Measurements from ENCODE around the gene NFIA. TPM values are rescaled to one million over a fixed set of nuclear protein-coding genes. Genes with fewer than 3 reads are reported as not detected.
"Not testable (repeated sequence)": the region's sequence is repeated elsewhere in the genome, so short reads cannot be mapped to it uniquely, and the experiment has no call there.

The NFIA gene
- total RNA-seq, 1 experiment from 2014 or later, result 0.47 TPM

DNA sequence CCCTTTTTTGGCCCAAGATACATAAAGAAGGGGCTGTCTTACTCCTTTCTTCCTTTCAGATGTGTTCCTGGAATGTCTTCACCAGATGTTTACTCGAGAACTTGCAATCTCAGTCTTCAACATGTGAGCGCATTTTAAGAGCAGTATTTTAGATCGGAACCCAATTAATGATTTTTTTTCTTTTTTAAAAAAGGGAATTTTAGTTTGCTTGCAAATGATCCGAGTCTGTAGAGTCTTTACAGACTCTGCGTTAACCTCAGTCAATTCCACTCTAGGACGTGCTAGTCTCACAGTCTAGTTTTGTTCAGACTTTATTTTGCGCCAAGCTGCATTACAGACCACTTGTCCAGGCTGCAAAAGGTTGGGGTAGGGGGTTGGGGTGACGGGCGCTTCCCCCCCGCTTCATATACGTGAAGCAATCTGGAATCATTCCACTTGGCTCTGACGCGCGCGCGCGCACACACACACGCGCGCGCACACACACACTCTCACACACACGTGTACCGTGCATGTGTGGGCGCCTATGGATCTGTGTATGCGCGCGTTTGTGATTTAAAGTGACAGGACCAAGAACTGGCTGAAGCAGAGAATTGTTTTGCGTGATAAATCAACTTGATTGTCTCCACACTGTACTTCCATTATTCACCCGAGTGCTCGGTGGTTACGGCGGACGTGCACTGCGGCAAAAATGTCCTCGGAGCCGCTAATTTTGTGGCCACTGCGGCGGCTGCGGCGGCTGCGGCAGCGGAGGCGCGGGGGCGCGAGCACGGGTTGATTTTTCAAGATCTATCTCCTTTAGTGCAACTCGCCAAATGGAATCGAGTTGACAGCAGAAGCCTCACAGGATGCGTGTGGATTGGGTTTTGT is 25.6 kb upstream of the NFIA start:
- in situ Hi-C loops (cut with HindIII; ENCODE audit: low sequenced_read_pairs), result no loop called here
- DNase-seq (ENCODE audit: low spot score), result peak; percentile 72

DNA sequence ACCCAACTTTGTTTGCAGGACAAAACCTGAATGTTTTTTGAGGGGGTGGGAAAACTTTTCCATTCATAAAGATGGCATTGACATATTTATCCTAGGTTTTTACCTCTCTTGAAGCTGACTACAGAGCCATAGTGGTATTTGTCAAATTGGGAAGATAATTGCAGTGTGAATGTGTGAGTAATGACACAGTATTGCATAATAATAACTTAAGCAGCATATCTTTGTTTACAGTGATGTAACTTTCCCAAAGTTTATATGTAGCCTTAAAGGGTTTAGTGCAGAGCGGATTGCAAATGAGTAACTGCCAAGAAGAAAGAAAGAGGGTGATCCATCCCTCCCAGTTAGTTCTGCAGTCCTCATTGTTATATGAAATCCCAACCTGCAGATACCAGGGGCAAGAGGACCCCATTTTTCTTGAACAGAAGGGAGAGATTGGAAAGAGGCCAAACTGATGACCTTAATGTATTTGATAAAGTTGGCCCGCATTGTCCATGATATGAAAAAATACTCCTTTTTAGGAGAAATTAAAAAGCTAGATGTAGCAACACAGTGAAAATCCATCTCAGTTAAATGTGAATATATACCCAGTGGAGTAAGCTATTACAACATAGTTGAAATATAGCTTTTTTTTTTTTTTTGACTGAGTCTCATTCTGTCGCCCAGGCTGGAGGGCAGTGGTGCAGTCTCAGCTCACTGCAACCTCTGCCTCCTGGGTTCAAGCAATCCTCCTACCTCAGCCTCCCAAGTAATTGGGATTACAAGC is 23.7 kb upstream of the NFIA start:
- in situ Hi-C loops (cut with HindIII; ENCODE audit: low sequenced_read_pairs), result no loop called here
- DNase-seq (ENCODE audit: low spot score), result no peak

DNA sequence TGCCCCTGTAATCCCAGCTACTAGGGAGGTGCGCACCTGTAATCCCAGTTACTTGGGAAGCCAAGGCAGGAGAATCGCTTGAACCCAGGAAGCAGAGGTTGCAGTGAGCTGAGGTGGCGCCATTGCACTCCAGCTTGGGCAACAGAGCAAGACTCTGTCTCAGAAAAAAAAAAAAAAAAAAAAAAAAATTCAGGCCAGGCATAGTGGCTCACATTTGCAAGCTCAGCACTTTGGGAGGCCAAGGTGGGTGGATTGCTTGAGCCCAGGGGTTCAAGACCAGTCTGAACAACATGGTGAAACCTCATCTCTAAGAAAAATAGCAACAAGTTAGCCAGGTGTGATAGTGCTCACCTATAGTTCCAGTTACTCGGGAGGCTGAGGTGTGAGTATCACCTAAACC is 20.8 kb upstream of the NFIA start:
- DNase-seq (ENCODE audit: low spot score); in situ Hi-C loops (cut with HindIII; ENCODE audit: low sequenced_read_pairs): not testable (repeated sequence)

DNA sequence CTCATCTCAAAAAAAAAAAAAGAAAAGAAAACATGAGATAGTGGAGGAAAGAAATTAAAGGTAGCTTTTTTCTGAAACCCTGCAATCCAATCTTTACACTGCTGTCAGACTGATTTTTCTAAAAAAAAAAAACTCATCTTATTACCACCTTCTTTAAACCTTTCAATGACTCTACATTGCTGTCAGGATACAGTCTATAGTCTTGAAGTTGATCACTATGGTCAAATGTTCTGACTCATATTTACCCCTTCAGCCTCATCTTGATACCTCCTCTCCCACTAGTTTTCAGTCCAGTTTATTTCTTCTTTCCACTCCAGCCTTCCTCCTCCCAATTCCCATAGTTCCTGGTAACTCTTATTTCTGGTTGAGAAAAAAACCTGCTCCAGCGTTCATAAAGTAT is 17.7 kb upstream of the NFIA start:
- no peak for DNase-seq (ENCODE audit: low spot score)
- in situ Hi-C loops (cut with HindIII; ENCODE audit: low sequenced_read_pairs), result no loop called here

DNA sequence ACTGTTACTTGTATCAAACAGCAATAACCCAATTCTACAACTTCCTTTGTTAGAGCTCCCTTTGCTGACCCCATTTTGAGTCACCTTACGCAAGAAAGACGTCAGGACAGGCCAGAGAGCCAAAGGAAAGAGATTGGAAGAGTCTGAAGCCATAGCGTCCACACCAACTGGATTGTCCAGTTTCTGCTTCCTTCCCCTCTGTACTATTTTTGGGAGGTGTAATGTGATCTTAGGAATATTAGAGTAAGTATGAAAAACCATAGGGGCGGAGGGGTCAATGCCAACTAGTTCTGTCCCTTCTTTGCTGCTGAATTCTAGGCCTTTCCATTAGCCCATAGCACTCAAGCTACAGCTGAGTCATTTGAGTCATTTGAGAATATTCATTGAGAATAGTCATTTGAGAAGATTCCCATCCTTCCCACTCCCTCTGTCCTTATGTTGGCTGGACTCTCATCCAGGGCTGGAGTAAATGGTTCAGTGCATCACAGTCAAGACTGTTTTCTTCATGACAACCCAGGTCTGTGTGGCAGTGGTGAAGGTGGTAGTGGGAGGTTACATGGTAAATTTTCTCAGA is 14.8 kb upstream of the NFIA start:
- DNase-seq (ENCODE audit: low spot score), result no peak
- in situ Hi-C loops (cut with HindIII; ENCODE audit: low sequenced_read_pairs), result no loop called here

DNA sequence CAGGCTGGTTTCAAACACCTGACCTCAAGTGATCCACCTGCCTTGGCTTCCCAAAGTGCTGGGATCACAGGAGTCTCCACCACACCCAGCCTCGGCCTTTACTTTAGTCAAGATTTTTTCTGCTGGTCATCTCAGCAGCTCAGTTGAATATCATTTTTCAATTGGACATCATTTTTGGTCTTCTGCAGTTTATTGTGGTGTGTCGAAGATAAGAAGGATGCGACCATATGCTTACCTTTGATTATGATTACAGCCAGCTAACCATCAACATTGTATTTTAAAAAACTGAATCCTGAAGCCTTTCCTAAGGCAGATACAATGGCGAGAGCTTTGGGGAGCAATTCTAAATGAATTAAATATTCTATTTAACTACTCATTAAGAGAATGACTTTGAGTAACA is 12.3 kb upstream of the NFIA start:
- no peak for DNase-seq (ENCODE audit: low spot score)
- in situ Hi-C loops (cut with HindIII; ENCODE audit: low sequenced_read_pairs), result no loop called here

DNA sequence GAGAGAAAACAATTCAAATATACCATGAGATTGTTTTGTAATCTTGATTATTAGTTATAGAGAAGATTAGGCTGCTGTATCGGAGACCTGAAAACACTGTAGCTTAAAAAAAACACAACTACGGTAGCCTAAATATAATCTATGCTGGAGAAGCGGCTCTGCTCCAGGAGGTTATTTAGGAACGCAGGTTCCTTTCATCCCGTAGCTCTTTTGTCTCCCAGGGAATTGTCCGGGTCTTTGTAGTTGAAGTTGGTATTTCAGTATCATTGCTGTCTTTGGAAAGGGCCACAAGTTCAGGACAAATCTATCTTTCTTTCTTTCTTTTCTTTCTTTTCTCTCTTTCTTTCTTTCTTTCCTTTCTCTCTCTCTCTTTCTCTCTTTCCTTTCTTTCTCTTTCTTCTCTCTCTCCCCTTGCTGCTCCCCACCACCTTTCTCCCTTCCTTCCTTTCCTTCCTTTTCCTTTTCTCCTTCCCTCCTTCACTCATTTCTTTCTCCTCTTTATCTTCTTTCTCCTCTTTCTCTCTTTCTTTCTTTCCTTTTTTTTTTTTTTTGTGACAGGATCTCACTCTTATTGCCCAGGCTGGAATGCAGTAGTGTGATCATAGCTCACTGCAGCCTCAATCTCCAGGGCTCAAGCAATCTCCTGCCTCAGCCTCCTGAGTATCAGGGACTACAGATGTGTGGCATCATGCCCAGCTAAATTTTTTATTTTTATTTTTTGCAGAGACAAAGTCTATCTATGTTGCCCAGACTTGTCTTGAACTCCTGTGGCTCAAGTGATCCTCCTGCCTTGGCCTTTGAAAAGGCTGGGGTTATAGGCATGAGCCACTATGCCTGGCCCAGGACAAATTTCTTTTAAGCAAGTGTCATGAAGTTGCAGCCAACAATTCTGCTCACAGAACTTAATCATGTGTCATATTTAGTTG is 10.9 kb upstream of the NFIA start:
- DNase-seq (ENCODE audit: low spot score), result no peak
- in situ Hi-C loops (cut with HindIII; ENCODE audit: low sequenced_read_pairs), result no loop called here

DNA sequence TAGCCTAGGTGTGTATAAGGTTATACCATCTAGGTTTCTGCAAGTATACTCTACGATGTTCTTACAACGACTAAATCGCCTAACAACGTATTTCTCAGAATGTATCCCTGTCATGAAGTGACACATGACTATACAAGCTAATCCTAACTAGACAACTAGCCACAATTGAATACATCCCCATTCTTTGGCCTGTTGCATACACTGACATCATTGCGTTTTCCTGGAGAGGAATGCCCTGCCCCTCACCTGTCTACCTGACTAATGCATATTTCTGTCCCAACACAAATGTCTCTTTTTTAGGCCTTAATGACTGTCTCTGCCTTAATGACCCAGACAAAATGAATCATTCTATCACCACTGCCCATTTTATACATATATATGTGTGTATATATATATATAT is 8.5 kb upstream of the NFIA start:
- in situ Hi-C loops (cut with HindIII; ENCODE audit: low sequenced_read_pairs), result no loop called here
- DNase-seq (ENCODE audit: low spot score), result no peak

DNA sequence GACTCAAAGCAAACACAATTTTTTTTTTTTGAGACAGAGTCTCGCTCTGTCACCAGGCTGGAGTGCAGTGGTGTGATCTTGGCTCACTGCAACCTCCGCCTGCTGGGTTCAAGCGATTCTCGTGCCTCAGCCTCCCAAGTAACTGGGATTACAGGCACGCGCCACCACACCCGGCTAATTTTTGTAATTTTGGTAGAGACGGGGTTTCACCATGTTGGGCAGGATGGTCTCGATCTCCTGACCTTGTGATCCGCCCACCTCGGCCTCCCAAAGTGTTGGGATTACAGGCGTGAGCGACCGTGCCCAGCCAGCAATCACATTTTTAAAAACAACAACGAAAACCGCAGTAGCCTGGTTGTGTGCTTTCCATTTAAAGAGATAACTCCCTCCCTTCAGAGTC is 6.5 kb upstream of the NFIA start:
- DNase-seq (ENCODE audit: low spot score); in situ Hi-C loops (cut with HindIII; ENCODE audit: low sequenced_read_pairs): not testable (repeated sequence)

DNA sequence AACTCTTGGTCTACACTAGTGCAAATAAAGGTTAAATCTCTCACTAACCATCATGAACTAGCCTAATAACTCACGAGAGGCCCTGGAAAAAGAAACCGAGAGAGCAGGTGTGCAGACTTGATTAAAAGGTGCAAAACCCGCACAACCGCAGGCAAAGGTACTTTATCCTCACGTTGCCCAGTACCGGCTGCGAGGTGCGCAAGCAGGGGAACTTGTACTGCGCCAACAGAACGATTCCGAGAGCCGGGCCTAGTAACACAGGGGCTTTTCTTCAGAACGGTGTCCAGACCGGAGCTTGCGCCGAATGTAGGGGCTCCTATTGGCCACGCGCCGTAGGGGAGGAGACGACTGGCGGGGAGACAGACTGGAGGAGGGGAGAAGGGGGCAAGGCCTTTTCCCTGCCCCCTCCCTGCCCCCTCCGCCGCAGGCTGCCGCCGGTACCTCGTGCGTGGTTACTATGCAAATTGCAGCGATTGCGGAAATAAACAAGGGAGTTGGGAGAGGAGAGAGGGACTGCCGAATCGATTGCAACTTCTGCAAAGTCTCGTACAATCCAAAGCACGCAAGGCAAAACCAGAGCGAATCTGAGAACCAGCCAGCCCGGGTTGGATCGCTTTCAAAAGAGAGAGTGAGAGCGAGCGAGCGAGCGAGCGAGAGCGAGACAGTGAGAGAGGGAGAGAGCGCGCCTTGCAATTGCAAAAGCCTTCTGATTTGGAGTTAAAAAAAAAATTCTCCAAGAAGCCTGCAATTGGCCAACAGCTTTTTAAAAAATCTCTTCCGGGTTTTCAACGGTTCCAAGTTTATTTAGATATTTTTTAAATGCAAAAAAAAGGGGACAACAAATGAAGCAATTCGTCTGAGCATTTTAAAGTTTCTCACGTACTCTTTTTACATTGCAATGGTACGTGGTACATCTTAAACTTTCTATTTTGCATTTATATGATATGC is 5.4 kb upstream of the NFIA start:
- DNase-seq (ENCODE audit: low spot score), result peak; percentile 89
- in situ Hi-C loops (cut with HindIII; ENCODE audit: low sequenced_read_pairs), result no loop called here

DNA sequence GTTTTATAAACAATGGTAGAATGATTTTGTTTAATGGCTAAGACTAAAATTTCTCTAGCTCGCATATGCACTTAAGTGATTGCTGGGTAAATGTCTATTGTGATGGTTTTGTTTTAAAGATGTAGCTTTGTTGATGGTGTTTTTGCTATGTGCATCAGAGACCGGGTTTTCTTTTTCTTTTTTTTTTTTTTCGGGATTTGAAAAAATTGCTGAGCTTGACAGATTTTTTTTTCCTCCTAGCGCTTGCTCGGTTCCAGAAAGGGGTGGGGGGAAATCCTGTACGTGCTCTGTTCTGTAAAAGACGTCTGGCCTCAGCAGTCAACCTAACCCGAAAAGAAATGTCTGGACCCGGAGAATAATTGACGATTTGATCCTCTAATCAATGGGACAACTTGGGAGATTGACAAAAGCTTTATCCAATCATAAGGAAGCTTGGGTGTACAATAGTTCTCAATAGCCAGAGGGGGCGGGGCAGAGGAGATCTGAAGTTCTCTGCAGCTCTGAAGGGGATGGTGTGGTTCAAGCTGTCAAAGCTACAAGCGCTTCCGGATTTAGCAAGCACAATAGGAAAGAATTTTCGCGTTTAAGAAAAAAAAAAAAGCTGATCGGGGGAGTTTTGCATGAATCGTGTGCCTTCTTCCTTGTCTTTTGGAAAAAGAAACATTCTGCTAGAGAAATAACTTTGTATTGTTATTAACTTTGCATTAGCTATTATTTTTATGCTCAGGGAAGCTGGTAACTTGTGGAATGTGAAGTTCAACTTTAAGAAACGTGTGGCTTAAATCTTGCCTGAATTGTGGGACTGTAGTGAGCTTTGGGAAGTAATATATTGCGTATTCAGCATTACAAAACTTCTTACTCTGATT is 4.5 kb upstream of the NFIA start:
- DNase-seq (ENCODE audit: low spot score), result peak; percentile 99
- in situ Hi-C loops (cut with HindIII; ENCODE audit: low sequenced_read_pairs), result no loop called here

DNA sequence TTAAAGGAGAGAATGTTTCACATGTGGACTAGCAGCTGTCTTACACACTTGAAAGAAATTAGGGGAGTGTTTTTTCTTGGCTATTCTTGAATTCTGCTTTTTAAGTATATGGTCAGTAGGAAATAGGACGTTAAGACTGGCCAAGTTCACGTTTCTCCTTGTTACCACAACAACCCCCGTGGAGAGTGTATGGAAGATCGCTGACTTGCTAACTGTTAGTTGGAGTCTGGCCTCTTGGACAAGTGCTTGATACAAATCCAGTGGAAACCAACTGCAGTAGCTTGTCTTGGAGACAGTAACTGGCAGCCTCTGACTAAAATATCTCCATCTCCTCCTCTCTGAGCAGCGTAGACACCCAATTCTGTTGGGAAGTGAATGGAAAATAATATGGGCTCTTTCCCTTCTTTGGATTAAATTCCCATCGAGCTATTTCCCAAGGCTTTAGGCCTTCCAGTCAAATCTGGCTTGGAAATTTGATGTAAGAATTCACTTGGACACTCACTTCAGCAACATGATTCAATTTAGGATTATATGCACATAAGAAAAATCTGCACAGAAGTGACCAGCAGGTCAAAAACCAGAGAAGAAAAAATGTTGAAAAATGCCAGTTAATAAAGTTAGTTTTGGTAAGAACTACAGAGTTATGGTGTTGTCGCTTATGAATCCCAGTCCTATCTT is 3.6 kb upstream of the NFIA start:
- DNase-seq (ENCODE audit: low spot score), result peak; percentile 62
- in situ Hi-C loops (cut with HindIII; ENCODE audit: low sequenced_read_pairs), result no loop called here

DNA sequence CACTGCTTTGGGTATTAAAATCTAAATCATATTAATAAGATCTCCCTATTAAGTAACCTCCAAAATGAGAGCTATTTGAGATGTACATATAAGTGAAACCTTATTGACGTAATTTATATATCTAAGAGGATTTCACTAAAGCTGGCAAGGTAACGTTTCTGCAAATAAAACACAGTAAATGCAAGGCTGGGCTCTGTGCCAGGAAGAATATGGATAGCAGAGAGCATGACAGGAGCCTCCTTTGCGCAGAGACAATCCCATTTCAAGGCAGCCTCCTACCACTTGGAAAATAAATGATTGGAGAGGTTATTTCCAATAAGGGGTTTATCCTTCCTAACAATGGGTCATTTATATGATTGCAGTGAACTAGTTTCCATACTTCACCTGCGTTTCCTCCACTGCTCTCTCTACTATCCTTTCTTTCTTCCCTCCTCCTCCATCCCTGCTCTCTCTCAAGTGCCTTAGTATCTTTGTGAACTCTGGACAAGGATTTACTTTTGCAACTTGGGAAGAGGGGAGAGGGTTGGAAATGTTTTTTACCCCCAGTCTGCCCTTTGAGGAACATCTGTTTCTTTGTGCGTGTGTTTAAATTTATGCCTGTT is 3.0 kb upstream of the NFIA start:
- in situ Hi-C loops (cut with HindIII; ENCODE audit: low sequenced_read_pairs), result no loop called here
- peak; percentile 44 for DNase-seq (ENCODE audit: low spot score)

DNA sequence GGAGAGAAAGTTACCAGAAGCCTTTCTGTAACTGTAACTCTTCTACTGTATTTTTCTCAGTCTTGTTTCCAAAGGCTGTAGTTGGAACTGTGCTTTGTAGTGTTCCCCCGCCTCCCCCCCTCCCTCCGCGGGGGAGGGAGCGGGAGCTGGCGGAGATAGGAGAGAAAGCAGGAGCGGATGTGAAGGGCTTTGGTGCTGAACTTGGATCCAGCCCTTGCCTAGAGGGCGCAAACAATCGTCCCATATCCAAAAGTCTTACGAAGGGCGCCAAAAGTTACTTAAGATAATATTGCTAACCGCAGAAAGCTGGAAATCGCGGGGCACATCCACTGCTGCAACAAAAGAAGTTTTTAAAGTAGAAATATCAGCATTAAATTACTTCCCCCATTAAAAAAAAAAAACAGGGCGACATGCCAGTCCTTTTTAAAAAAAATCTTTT is 2.4 kb upstream of the NFIA start:
- peak; percentile 85 for DNase-seq (ENCODE audit: low spot score)
- in situ Hi-C loops (cut with HindIII; ENCODE audit: low sequenced_read_pairs), result no loop called here

DNA sequence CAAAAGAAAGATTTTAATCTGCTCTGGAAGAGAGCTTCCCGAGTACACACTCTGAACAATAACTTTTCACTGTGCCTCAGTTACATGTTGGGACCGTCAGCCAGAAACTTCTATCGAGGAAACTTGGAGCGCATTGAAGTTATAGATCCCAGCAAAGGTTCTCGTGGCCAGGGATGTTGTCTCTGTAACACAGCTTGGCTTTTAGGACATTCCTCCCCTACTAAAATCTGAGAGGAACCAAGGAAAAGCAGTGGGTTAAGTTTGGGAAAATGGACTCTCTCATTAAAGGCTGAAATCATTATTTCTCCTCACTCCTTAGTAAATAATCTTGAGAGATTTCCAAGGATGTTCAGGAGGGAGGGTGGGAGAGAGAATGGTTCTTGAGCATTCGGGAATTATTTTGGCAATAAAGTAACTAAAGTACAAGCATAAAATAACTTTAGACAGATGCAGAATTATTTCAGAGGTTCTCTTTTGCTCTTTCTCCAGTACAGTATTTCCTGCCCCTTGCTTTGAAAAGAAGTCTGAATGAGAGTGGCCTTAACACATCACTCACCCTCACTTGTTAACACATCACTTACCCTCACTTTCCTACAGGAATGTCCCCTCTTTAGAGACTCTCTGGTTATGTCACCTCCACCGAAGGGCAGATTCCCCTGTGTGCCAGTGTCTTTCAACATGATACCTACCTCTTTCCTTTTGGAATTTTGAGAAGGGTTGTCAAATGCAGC is 1.8 kb upstream of the NFIA start:
- peak; percentile 46 for DNase-seq (ENCODE audit: low spot score)
- in situ Hi-C loops (cut with HindIII; ENCODE audit: low sequenced_read_pairs), result no loop called here
